ENCODE results near the gene CDK18.

The CDK18 gene

DNA sequence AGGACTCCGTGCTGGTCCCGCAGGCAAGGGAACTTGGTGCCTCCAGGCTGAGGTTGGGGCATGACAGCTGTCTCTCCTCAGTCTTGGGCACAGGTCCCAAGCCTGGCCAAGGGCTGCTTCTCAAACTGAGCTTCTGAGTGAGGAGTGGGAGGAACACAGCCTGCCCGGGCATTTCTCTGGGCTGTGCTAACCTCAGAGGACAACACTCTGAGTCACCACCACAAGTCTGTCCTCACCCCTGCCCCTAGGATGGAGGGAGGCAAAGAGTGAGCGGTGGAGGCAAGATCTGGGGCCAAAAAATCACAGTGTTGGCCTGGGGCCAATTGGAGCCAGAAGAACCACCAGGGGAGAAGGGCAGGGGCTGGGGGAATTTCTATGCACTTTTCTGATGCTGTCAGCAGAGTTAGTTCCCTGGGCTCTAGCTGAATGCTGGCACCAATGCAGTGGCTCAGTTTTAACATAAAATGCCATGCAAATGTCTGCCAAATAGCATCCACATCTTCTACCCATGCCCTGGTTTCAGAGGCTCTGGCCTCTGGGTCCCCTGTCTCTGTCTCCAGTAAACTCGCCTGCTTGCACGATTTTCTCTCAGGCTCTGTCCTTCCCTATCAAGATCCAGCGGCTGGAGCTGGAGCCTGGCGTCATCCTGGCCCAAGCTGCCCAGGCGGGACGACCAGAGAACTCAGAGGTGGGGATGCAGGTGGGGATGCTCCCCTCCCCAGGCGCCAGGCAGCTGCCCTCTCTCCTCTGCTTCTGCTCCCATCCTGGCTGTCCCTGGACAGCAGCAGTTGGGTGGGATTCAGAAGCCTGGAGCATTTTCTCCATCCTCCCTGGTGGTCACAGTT is 11.0 kb upstream of the CDK18 start:
- TF ChIP-seq, protein P1, sequence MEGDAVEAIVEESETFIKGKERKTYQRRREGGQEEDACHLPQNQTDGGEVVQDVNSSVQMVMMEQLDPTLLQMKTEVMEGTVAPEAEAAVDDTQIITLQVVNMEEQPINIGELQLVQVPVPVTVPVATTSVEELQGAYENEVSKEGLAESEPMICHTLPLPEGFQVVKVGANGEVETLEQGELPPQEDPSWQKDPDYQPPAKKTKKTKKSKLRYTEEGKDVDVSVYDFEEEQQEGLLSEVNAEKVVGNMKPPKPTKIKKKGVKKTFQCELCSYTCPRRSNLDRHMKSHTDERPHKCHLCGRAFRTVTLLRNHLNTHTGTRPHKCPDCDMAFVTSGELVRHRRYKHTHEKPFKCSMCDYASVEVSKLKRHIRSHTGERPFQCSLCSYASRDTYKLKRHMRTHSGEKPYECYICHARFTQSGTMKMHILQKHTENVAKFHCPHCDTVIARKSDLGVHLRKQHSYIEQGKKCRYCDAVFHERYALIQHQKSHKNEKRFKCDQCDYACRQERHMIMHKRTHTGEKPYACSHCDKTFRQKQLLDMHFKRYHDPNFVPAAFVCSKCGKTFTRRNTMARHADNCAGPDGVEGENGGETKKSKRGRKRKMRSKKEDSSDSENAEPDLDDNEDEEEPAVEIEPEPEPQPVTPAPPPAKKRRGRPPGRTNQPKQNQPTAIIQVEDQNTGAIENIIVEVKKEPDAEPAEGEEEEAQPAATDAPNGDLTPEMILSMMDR (IDR thresholded peaks at IDR 0.05) = no peak

DNA sequence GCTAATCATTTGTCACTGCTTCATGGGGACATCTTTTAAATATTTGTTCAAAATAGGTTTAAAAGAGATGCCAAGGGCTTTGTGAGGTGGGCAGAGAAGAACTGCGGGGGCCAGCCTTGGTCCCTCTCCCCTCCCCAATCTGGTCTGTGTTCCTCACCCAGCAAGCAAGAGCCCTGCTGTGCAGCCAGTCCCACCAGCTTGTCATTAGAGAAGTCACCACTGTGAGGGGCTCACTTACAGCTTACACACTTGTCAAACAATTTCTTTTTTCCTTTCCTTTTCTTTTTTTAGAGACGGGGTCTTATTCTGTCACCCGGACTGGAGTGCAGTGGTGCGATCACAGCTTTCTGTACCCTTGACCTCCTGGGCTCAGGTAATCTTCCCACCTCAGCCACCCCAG is 10.4 kb upstream of the CDK18 start:
- TF ChIP-seq, protein P1 (IDR thresholded peaks at IDR 0.05) = no peak

DNA sequence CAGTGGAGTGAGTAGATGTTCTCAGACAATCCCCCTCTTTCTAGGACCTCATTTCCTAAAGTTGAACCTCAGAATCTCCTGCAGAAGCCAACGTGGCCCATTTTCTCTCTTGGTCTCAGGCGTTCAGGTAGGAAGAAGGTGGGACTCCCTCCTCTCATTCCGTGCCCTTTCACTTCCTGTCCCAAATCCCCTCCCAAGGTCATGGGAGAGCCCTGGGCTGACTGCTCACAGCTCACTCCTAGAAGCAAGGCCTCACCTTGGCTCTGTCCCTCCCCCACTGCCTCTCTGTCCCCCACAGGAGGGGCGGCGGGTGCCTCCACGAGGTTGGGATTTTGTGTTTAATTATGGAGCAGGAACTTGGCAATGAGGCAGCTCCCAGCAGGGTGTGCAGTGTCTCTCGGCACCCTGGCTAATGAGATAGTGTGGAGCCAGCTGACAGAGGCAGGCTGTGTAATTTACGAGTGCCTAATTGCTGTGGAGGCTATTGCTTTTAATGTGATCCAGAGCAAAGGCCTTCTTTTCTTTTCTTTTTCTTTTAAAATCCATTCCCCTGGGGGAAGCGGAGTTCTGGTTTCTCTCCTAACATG is 9.1 kb upstream of the CDK18 start:
- TF ChIP-seq, protein P1 (IDR thresholded peaks at IDR 0.05) = no peak

DNA sequence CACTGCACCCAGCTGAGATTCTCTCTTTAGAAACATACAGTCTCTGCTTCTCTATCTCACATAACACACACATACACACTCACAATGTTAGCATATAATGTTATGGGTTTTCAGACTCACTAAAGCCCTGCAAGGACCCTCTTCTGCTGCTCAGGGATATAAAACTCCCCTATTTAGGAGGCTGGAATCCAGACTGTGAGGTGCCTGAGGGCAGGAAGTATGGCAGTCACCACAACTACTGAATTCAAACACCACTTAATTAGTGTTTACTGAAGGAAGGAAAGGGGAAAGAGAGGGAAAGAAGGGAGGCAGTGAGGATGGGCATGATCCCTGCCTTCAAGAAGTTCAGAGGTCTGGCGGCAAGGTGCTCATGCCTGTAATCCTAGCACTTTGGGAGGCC is 7.8 kb upstream of the CDK18 start:
- TF ChIP-seq, protein P1 (IDR thresholded peaks at IDR 0.05) = no peak

DNA sequence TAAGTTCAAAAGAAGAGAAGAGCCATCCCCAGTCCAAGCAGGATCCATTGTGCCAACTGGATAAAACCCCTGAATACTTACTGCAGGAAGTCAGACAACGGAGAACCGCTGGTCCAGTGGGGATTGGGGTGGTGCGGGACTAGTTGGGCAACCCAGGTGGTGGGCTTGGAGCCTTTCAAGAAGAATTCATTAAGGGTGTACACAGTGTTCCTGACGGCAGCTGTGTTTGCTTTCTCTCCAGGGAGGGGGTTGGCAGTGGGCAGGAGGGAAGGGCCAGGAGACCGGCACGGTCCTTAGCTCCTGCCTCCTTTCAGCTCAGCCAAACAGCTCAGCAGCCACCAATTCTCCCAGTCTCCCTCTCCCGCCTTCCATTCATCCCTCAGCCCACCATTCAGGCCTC is 7.1 kb upstream of the CDK18 start:
- TF ChIP-seq, protein P1 (IDR thresholded peaks at IDR 0.05) = no peak

DNA sequence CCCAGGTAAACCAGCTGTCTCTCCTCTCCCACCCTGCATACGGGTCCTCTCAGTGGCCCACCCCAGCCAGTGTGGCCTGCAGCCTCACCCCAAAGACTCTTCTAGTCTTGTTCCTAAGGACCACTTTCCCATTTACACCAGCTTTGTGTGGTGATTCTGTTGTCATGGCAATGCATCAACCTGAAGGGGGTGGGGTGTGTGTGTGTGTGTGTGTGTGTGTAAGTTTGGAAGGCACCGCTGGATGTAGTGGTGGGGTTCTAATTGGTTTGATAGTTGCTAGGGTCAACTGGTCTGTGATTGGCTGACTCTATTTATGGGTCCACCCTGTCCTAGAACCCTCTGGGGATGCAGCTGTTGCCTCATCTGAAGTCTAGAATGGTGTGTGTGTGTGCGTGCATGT is 4.7 kb upstream of the CDK18 start:
- TF ChIP-seq, protein P1 (IDR thresholded peaks at IDR 0.05) = no peak

DNA sequence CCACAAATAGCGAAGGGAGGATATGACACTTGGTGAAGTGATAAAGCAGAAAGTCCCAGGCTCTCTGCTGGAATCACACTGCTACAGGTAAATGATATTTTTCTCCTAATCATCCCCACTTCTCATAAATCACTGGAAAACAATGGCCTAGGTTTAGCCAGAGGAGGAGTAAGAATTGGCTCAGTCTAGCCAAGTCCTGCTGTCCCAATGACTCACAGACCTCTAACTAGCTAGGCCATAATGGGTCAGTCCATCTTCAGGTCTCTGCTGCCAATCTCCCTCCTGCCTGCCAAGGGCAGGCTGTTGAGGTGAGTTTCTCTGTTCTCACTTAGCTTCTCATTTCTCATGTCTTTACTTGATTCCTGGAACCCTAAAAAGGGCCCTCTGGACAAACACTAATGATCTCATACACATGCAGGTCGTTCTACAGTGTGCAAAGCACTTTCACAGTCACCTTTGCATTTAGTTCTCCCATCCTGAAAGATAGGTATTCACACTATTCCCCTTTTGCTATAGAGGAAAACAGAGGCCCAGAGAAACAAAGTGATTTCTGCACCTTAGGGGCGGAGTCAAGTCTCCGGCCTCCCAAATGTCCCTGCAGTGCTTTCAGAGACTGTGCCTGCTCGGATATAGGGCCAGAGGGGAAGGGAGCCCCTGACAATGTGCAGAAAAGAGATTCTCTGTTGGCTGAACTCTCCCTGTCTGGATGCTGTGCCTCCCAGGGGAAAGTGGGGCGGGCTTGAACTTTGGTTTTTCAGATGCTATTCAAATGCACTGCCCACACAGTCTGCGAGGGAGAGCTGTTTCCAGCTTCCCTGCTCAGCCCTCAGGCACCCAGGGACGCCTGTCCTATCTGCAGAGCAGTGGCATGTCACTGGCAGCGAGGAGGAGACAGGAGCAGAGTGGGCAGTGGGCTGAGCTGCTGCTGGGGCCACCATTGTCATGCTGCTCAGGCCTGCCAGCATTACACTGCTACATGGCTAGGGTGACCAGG is 3.9 kb upstream of the CDK18 start:
- TF ChIP-seq, protein P1 (IDR thresholded peaks at IDR 0.05) = no peak

Measured in LNCAP (cell line).